ENCODE measurements around the gene HAPLN2. TPM values are rescaled to one million over a fixed set of nuclear protein-coding genes. Genes with fewer than 3 reads are reported as not detected.
"Not testable (repeated sequence)": the region's sequence is repeated elsewhere in the genome, so short reads cannot be mapped to it uniquely, and the experiment has no call there.

Gene HAPLN2
- total RNA-seq, 1 experiment from 2014 or later = not detected

- peak; percentile 48 for DNase-seq (ENCODE audit: low read depth)
- in situ Hi-C loops (cut with HindIII; ENCODE audit: low pct_unique_long_range_greater_than_20kb, low sequenced_read_pairs) = no loop called here
Observed at GRCh38 chr1:156608036-156608674, 11.1 kb upstream of the HAPLN2 start.

- DNase-seq (ENCODE audit: low read depth) = no peak
- in situ Hi-C loops (cut with HindIII; ENCODE audit: low pct_unique_long_range_greater_than_20kb, low sequenced_read_pairs) = no loop called here
Observed at GRCh38 chr1:156608981-156609380, 10.2 kb upstream of the HAPLN2 start.

- DNase-seq (ENCODE audit: low read depth); in situ Hi-C loops (cut with HindIII; ENCODE audit: low pct_unique_long_range_greater_than_20kb, low sequenced_read_pairs): not testable (repeated sequence)
Observed at GRCh38 chr1:156610072-156610471, 9.1 kb upstream of the HAPLN2 start.

- in situ Hi-C loops (cut with HindIII; ENCODE audit: low pct_unique_long_range_greater_than_20kb, low sequenced_read_pairs) = no loop called here
- DNase-seq (ENCODE audit: low read depth) = no peak
Observed at GRCh38 chr1:156612666-156613065, 6.5 kb upstream of the HAPLN2 start.

GRCh38 chr1:156615946-156616345 is 3.3 kb upstream of the HAPLN2 start:
- DNase-seq (ENCODE audit: low read depth) = no peak
- in situ Hi-C loops (cut with HindIII; ENCODE audit: low pct_unique_long_range_greater_than_20kb, low sequenced_read_pairs) = no loop called here

- peak; percentile 54 for DNase-seq (ENCODE audit: low read depth)
- in situ Hi-C loops (cut with HindIII; ENCODE audit: low pct_unique_long_range_greater_than_20kb, low sequenced_read_pairs) = no loop called here
Observed at GRCh38 chr1:156616463-156616862, 2.8 kb upstream of the HAPLN2 start.

GRCh38 chr1:156619582-156619955 is 354 bp downstream of the HAPLN2 start:
- DNase-seq (ENCODE audit: low read depth) = no peak
- in situ Hi-C loops (cut with HindIII; ENCODE audit: low pct_unique_long_range_greater_than_20kb, low sequenced_read_pairs) = no loop called here

GRCh38 chr1:156622581-156623297 is 3.5 kb downstream of the HAPLN2 start:
- in situ Hi-C loops (cut with HindIII; ENCODE audit: low pct_unique_long_range_greater_than_20kb, low sequenced_read_pairs) = no loop called here
- DNase-seq (ENCODE audit: low read depth) = no peak

- DNase-seq (ENCODE audit: low read depth) = peak; percentile 35
- in situ Hi-C loops (cut with HindIII; ENCODE audit: low pct_unique_long_range_greater_than_20kb, low sequenced_read_pairs) = no loop called here
Observed at GRCh38 chr1:156623946-156624813, 5.0 kb downstream of the HAPLN2 start.

GRCh38 chr1:156624814-156625435 is 5.7 kb downstream of the HAPLN2 start:
- DNase-seq (ENCODE audit: low read depth) = no peak
- in situ Hi-C loops (cut with HindIII; ENCODE audit: low pct_unique_long_range_greater_than_20kb, low sequenced_read_pairs) = no loop called here

GRCh38 chr1:156625436-156626078 is 6.3 kb downstream of the HAPLN2 start:
- in situ Hi-C loops (cut with HindIII; ENCODE audit: low pct_unique_long_range_greater_than_20kb, low sequenced_read_pairs) = no loop called here
- no peak for DNase-seq (ENCODE audit: low read depth)

GRCh38 chr1:156626079-156626438 is 6.8 kb downstream of the HAPLN2 start:
- in situ Hi-C loops (cut with HindIII; ENCODE audit: low pct_unique_long_range_greater_than_20kb, low sequenced_read_pairs) = no loop called here

GRCh38 chr1:156627313-156627880 is 8.2 kb downstream of the HAPLN2 start:
- in situ Hi-C loops (cut with HindIII; ENCODE audit: low pct_unique_long_range_greater_than_20kb, low sequenced_read_pairs) = no loop called here
- DNase-seq (ENCODE audit: low read depth) = peak; percentile 50

More at GRCh38 chr1:156626079-156626438, 6.8 kb downstream of the HAPLN2 start:
- DNase-seq (ENCODE audit: low read depth) = no peak

- in situ Hi-C loops (cut with HindIII; ENCODE audit: low pct_unique_long_range_greater_than_20kb, low sequenced_read_pairs) = no loop called here
- no peak for DNase-seq (ENCODE audit: low read depth)
Observed at GRCh38 chr1:156629823-156630449, 10.7 kb downstream of the HAPLN2 start.

GRCh38 chr1:156631152-156631551 is 11.9 kb downstream of the HAPLN2 start:
- DNase-seq (ENCODE audit: low read depth); in situ Hi-C loops (cut with HindIII; ENCODE audit: low pct_unique_long_range_greater_than_20kb, low sequenced_read_pairs): not testable (repeated sequence)

- in situ Hi-C loops (cut with HindIII; ENCODE audit: low pct_unique_long_range_greater_than_20kb, low sequenced_read_pairs) = no loop called here
- no peak for DNase-seq (ENCODE audit: low read depth)
Observed at GRCh38 chr1:156632355-156632754, 13.1 kb downstream of the HAPLN2 start.

GRCh38 chr1:156638189-156638985 is 19.2 kb downstream of the HAPLN2 start:
- in situ Hi-C loops (cut with HindIII; ENCODE audit: low pct_unique_long_range_greater_than_20kb, low sequenced_read_pairs) = no loop called here

More at GRCh38 chr1:156638189-156638985, 19.2 kb downstream of the HAPLN2 start:
- no peak for DNase-seq (ENCODE audit: low read depth)
